ENCODE results near the gene PROC.
"Not testable (repeated sequence)": the region's sequence is repeated elsewhere in the genome, so short reads cannot be mapped to it uniquely, and the experiment has no call there.

The PROC gene

GRCh38 chr2:127428057-127428814 lies 10.0 kb downstream of the PROC start:
- DNase-seq: no peak

- no peak for DNase-seq
These were observed 10.5 kb downstream of the PROC start for GRCh38 chr2:127428815-127429109.

DNA sequence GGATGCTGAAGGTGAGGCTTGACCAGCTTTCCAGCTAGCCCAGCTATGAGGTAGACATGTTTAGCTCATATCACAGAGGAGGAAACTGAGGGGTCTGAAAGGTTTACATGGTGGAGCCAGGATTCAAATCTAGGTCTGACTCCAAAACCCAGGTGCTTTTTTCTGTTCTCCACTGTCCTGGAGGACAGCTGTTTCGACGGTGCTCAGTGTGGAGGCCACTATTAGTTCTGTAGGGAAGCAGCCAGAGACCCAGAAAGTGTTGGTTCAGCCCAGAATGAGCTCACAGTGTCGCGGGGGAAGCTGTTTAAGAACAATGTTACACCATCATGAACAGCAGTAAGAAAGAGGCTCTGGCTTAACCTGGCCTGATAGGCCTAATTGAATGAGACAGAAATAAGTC lies 11.1 kb downstream of the PROC start:
- no peak for DNase-seq

DNA sequence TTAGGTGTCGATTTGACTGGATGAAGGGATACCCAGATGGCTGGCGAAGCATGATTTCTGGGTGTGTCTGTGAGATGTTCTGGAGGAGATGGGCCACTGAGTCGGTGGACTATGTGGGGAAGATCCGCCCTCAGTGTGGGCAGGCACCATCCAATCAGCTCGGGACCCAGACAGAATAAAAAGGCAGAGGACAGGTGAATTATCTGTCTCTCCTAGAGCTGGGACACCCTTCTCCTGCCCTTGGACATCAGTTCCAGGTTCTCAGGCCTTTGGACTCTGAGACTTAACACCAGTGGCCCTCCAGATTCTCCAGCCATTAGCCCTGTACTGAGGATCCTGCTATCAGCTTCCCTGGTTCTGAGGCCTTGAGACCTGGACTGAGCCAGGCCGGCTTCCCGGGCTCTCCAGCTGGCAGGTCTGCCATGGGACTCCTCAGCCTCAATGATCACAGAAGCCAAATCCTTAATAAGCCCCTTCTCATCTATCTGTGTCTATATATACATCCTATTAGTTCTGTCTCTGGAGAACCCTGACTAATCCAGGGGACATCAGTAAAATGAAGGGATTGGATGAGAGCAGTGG lies 11.7 kb downstream of the PROC start:
- DNase-seq: no peak

GRCh38 chr2:127431408-127432023 lies 13.3 kb downstream of the PROC start:
- DNase-seq: no peak

GRCh38 chr2:127434515-127434914 lies 16.3 kb downstream of the PROC start:
- no peak for DNase-seq

- DNase-seq: no peak
These were observed 18.8 kb downstream of the PROC start for GRCh38 chr2:127437056-127437455.

- no peak for DNase-seq
These were observed 19.8 kb downstream of the PROC start for GRCh38 chr2:127437781-127438726.

DNA sequence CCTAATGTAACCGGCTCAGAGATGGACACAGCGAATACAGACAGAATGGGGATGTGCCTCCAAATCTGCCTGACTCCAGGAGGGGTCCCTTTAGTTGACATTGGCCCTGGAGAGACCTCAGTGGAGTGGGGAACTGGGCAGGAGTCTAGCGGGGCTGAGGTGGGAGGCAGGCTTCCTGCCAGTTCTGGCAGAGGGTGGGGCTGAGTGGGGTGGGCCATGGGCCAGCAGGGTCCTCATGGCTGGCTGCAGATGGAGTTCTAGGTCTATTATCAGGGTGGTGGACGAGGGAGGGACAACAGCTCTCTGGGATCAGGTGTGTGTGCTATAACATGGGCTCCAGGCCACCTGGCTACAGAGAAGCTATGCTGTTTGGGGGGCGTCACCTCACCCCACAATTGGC lies 21.1 kb downstream of the PROC start:
- no peak for DNase-seq

- DNase-seq: no peak
These were observed 30.3 kb downstream of the PROC start for GRCh38 chr2:127448526-127448925.

DNA sequence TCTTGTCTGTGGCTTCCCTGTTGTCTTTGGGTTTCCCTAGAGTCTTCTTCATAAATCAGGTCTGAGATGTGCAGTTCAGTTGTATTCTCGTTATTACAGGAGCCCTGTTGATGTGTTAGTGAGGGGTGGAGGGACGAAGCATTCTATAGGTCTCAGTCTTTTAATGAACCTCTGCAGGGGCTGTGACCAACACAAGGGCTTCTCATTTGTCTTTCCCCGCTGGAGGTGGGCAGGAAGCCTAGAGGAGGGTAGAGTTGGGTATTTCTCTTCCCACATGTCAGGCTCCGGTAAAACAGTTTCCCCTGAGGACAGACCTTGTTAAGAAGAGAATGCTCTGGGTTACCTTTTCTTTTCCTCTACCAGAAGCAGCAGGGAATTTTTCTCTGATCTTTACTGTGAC lies 31.2 kb downstream of the PROC start:
- DNase-seq: no peak

DNA sequence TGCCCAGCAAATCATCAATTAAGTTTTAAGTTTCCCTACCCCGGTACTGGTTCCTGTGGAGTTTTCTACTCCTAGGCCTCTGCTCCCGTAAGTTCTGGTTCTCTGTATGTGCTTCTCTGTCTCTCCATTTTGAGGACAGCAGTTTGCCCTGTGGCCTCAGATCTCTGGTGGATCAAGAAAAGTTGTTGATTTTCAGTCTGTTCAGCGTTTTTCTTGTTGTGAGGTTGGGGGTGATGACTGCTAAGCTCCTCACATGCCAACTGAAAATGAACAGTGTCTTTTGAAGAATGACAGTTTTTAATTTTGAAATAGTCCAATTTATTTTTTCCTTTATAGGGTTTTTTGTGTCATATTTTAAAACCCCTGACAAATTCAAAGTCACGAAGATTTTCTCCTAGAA lies 31.7 kb downstream of the PROC start:
- no peak for DNase-seq

DNA sequence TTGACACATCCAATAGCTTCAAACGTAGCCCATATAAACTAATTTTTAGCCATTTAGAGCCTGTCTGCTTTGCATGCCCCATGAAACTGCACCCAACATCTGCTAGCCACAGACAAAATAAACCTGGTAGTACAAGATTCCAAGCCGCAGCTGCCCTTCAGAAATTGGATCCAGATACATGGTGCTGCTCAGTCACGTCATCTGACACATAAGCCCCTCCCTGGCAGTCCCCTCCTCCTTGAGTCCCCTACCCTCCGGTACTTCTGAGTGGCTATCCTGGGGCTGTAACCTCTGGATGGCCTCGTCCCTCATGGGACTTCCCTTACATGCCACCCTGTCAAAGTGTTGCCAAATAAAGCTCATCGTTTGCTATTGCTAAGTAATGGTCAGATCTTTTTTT lies 33.8 kb downstream of the PROC start:
- DNase-seq: no peak

DNA sequence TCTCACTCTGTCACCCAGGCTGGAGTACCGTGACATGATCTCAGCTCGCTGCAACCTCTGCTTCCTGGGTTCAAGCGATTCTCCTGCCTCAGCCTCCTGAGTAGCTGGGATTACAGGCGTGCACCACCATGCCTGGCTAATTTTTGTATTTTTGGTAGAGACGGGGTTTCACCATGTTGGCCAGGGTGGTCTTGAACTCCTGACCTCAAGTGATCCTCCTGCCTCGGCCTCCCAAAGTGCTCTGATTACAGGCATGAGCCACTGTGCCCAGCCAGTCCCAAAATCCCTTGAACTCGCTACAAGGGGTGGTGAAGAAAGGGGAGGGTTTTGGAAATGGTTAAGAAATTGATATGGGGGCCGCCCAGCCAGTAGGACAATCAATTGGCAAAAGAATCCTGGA lies 34.2 kb downstream of the PROC start:
- not testable (repeated sequence) for DNase-seq

DNA sequence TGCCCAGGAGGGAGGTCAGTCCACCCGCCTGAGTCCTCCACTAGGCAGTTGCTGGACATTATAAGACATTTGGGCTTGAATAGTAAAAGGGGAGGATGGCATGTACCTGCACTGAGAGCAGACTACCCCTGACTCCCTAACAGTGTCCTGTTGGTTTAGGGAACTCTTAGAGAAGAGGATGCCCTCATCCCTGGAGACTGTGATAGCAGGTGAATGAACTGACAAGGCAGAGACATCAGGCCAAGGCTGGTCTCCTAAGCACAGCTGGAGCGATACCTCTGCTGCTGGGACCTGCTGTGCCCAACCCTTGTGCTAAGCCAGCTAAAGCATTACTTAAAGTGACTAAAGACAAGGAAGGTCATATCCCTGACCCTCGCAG lies 34.8 kb downstream of the PROC start:
- no peak for DNase-seq

GRCh38 chr2:127453392-127454171 lies 35.4 kb downstream of the PROC start:
- DNase-seq: no peak

- no peak for DNase-seq
These were observed 36.7 kb downstream of the PROC start for GRCh38 chr2:127454595-127455565.

GRCh38 chr2:127455566-127456493 lies 37.6 kb downstream of the PROC start:
- DNase-seq: peak; percentile 27

- DNase-seq: no peak
These were observed 38.7 kb downstream of the PROC start for GRCh38 chr2:127456960-127457359.

DNA sequence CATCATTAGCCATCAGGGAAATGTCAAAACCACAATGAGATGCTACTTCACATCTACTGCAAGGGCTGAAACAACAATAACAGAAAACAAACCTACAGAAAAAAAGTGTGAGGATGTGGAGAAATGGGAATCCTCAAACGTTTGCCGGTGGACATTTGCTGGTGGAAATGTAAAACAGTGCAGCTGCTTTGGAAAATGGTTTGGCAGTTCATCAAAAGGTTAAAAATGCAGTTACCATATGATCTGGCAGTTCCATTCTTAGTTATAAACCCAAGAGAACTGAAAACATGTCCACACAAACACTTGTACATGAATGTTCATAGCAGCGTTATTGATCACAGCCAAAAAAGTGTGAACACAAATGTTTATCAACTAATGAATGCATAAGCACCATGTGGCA lies 44.2 kb downstream of the PROC start:
- no peak for DNase-seq
